ENCODE results near the gene PAK4.

DNA sequence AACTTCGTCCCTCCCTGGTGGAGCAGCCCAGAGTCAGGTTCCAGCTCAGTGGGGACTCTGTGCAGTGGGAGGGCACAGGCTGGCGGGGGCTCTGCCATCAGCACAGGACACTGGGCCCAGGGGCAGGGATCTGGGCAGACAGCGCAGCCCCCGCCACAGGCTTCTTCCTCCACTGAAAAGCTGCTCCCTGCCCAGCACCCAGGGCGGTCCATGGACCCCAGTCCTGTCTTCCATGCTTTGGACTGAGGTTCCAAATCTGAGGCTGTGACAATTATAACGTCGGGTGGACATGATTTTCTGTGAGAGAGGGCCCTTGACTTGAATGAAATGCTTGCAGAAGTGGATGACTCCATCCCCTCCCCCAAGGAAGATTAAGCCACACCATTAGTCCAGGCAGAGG is 50.0 kb downstream of the PAK4 start:
- no peak for TF ChIP-seq POLR2A (IDR thresholded peaks at IDR 0.05)
- TF ChIP-seq, protein P1, sequence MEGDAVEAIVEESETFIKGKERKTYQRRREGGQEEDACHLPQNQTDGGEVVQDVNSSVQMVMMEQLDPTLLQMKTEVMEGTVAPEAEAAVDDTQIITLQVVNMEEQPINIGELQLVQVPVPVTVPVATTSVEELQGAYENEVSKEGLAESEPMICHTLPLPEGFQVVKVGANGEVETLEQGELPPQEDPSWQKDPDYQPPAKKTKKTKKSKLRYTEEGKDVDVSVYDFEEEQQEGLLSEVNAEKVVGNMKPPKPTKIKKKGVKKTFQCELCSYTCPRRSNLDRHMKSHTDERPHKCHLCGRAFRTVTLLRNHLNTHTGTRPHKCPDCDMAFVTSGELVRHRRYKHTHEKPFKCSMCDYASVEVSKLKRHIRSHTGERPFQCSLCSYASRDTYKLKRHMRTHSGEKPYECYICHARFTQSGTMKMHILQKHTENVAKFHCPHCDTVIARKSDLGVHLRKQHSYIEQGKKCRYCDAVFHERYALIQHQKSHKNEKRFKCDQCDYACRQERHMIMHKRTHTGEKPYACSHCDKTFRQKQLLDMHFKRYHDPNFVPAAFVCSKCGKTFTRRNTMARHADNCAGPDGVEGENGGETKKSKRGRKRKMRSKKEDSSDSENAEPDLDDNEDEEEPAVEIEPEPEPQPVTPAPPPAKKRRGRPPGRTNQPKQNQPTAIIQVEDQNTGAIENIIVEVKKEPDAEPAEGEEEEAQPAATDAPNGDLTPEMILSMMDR (IDR thresholded peaks at IDR 0.05): no peak
